Activated T-helper 1 cell treated with Interleukin-2 at 50 U/mL for 16 hours (primary cell): ENCODE data around the gene SALL3.

Experiments used
- DNase-seq: peaks from one replicate; pipeline ENCODE4 v3.0.0-alpha.2; 2020; ENCODE audit warnings: low read depth

SALL3 gene

DNA sequence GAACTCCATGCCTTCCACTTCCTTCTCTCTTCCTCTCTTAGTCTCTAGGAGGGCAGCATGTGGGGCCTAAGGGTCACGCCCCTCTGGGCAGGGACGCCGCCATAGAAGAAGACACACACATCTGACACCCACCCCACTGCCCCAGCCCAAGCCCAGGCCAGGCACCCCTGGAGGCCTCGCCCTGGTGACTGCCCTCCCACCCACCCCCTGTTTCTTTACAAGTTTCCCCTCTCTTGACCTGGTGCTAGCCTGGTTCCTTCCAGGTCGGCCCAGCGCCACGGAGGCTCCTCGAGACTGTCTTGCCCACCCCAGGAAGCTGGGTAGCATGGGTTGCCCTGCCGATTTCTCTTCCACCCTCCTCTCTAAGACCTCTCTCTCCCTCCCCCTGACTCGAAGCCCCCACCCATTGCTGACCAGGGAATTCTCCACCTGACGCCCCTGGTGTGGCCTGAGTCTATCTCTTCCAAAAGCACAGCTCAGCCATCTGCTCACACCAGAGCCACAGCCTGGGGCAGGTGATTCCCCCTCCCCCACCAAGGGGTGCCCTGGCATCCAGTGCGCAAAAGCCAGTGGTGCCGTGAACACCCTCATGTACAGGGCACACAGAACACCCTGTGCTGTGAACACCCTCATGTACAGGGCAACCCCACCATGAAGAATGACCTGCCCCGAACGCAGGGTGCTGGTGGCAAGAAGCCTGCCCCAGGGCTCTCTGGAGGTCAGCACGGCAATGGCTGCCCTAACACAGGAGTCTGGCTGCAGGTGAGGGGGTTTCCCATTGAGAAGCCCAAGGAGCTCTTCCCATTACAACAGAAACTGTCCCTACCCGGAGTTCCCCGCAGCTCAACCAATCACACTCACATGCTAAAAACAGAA, 13.5 kb upstream of the SALL3 start:
- DNase-seq = no peak

DNA sequence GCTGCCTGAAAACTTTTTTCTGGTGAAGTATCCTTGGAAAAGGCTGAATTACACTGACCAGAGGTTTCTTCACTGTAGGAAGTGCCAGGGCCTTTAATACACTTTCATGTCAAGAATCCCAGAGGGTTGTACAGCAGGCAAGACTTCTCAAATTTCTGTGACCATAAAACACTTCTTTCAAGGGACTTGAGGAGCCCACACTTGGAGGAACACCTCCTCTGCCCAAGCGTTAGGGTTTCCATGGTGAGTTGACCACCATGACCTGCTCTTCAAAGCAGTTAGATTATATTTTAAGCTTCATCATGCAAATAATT, 12.9 kb upstream of the SALL3 start:
- no peak for DNase-seq

DNA sequence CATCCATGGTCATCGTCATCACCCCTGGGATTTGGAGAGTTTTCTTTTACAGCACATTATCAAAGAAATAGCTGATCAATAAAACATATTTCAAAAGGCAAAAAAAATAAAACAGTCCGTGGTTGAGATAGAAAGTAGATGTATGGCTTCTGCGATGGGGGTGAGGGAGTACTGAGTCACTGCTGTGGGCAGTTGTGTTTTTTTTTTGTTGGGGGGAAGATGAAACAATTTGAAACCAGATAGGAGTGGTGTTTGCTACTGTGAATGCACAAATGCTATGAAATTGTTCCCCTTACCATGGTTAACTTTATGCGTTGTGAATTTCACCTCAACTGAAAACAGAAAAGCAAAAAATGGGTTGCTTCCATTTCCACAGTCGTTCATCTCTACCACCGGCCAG, 11.9 kb upstream of the SALL3 start:
- DNase-seq = no peak

DNA sequence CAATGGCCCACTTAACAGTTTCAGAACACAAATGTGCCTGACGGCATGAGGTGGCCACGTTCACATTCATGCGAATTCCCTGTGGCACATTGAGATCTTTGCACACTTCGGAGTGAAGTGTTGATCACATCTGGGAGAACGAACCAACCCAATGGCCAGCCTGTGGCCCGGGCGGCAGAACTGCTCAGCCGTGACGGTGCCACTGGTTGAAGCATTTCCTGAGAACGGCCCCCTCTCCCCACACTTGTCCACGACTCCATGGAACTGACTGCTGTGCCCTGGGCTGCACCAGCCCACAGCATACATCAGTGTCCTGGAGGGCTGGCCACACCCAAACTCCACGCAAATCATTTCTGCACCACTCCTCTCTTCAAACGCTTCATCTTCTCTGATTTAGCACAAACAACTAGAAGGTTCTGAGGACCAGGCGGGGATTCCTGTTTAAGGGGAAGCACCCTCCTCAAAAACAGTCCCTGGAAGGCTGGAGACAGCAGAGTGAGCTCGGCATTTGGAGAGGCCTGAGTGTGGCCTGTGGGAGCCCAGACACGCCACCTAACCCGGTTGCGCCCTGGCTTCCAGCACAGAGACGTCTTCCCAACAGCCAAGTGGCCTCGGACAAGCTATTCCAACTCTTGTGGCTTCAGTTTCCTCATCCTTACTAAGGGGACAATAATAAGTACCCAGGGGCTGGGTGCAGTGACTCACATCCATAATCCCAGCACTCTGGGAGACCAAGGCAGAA, 9.9 kb upstream of the SALL3 start:
- no peak for DNase-seq

DNA sequence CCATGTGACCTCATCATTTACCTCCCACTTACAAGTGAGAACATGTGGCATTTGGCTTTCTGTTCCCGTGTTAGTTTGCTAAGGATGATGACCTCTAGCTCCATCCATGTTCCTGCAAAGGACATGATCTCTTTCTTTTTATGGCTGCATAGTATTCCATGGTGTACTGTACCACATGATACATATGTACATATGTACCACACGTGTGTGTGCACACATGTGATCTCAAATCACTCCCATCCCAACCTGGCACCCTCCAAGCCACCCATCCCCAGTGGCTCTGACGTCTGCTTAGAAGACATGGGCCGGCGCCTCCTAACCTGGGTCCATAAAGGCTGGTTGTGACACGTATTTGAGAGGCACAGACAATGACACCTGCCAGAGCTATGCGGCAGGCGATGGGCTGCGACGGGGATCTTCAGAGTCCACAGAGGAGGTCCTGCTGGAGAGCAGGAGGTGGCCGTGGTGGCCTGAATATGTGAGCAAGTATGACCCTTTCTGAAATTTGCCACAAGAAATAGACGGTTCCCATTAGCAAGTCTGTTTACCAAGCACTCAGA, 8.8 kb upstream of the SALL3 start:
- DNase-seq = no peak

DNA sequence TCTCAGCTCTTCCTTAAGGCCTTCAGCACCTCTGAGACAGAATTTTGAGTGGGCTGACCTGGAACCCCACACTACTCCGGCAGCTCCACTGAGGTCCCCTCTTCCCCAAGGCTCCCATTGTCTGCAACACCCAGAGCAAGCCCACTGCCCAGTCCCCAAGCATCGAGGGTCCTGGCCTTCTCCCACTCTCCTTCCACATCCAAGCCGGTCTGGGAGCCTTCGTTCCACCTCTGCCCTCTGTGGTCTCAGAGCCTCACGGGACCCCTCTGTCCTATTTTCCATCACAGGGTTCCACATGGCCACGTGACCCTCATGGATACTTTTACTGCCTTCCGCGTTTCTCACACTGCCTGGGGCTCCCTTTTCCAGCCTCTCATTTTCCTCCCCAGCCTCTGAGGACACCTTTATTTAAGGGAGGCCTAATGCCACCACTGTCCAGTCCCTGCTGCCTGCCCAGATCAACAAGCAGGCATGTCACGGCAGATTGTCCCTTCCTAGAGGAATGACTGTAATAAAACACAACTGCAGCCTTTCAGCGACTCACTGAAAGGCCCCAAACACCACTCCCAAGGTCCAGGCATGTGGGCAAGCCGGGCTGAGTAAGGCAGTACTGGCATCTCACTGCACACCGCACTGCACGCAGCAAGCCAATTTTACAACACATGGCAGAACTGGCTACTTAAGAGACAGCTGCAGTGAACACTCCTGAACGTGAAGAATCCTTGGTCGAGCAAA, 7.9 kb upstream of the SALL3 start:
- DNase-seq = no peak

DNA sequence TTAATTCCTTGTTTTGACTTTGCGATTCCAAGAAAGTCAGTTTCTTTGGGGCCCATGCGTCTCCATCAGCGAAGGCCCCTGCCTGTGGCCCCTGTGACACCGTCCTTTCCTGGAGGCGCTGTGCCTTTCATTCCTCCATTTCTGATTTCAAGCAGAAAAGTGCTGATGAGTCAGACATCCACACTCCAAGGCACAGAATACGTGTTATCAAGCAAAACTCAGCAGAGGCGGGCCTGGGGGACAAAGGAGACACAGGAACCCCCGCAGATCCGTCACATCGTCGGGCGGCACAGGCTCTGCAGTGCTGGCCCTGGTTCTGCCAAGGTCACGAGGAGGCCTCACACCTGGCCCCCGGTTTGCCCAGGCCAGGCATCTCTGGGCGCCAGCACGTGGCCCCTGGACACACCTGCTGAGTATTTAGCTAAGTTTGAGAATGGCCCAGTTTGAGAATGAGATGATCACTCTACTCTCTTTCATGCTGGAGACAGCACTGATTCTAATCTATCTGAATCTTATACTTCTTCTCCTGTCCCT, 7.2 kb upstream of the SALL3 start:
- no peak for DNase-seq

DNA sequence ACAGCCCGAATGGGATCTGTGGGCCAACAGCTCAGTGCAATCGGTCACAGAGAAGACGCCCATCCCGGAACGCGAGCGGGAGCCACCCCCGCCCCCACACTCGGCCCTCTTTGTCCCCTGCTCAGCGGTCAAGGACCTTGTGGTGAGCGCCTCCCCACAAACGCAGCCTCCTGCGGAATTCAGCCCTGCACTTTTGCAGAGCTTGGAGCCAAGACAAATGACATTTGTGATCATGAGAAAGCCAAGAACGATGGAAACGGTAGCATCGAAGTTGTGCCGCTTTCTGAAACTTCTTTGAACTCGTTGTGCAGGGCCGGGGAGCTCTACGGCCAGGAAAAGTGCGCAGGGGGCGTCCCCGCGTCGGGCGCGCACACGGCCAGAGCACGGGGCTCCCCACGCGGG, 6.7 kb upstream of the SALL3 start:
- DNase-seq = no peak

DNA sequence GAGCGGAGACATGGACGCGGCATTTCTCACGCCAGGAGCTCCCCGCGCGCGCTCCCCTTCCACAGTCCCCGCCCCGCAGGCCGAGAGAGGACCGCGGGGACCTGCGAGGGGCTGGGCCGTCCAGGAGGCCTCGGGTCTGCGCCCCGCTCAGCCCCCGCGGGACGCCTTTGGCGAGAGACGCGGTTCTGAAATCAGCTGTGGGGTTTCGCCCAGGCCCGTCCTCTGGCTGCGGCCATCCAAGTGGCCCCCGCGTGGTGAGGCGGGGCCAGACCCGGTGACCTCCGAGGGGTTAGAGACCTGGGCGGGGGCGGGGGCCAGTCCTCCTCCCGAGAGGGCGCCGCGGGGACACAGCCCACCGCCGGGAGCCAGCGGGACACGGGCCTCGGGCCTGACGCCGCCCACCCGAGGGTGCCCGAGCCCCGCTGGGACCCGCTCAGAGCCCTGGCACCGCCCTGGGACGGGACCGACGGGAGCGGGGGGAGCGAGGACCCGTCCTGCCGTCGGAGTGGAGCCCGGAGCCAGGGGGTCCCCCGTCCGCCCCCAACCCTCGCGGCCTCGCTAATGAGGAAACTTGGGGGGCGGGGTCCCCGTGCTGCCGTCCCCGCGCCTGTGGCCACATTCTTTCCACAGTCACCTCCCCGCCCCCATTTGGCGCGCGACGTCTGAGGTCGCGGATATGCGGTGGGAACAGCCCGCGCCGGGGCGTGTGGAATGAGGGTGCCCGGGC, 6.1 kb upstream of the SALL3 start:
- DNase-seq = no peak

DNA sequence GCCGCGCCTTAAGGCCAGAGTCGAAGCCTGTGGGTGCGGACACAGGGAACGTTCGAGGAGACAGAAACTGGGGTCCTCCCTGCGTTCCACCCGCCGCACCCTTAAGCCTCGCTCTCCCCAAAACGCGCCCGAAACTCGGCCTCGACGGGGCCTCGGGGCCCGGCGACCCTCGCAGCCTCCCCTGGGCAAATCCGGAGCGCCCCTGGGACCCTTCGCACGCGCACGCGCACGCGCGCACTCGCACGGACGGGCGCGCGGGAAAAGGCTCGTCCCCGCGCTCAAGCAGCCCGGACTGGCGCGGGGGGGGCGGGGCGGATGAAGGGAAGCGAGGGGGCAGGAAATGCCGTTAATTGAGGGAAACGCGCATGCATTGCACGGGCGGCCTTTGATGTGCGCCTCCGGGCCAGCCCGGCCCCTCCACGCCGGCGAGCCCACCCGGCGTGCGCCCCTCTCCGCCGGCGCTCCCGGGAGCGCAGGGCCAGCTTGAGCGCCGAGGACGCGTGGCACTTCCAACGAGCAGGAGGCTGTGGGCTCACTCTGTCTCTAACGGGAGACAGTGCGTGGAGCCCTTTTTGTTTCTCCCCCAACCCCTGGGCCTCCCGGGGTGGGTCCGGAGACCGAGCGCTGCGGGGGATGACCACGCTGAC, 5.4 kb upstream of the SALL3 start:
- DNase-seq = no peak

DNA sequence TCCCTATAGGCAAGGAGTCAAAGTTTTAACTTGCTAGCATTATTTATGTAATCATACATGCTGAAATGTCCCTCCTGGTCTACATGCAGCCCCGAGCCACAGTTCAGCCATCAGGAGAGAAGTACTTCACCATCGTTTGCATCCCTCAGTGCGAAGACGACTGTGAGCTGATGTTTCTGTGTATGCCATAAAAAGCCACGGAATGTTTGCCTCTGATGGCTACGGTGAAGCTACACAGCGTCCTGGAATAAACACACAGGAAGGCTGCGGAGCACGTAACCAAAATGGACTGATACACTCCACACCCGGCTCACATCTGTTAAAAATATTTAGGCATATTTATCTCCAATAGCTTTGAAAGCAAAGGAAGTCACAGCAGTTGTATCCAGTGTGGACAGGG, 4.3 kb upstream of the SALL3 start:
- no peak for DNase-seq

DNA sequence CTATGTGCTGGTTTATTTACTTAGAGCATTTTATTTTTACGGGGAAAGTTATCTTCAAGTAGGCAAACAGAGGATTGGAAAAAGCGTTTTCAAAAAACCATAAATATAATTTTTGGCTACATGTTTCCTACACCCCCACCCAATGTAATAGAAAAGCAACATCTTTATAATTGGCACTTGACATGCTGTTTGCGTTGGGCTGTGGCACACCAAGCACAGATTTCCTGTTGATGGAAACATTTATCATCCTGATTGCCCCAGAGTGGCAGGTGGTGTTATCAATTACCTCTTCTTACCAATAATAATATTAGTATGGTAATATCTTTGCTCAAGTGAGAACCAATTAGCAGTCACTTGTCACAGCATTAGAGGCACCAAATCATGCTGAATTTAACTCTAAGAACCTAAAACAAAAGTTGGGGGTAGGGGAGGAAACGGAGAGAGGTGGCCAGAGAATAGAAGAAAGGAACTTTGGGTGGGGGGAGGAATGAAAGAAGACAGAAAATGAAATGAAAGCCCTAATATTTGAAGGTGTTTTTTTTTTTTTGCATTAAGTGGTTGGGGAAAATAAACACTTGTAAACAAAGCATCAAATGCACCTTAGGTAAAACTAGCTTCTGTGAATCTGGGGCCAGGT, 3.8 kb upstream of the SALL3 start:
- DNase-seq = no peak

DNA sequence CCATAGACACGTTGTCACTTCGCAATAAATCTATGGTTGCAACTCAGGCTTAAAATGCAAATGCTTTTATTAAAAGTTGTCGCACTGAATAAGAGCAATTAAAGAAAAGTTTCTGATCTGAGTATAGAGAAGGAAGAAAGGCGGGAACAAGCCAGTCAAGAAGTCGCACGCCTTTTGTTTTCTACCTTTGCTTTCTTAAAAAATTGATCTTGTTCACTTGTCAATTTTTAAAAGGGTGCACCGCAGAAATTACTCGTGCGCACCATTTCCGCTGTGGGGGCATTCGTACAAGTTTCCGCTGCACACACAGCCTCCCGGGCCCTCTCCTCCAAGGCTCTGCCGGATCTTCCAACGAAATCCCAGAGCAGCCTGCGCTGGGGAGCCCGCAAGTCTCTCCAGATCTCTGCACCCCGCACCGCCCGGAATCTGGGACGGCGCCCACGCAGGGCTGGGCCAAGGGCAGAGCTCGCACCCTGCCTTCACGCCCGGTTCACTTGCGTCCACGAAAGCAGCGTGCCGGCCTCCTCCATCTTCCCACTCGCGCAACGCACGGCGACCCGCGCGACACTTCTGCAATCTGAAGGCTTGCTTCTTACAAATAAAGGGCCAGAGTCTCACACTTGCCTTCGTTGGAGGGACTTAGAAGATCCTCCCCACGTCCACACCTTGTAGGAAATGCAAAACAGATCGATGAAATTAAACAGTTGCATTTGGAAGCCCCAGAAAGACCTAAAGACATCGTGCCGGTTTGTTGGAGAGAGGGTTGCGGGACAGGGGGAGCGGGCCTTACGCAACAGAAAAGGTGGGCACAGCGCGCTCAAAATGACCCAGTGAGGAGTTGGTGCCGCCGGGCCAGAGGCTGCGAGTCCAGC, 2.6 kb upstream of the SALL3 start:
- no peak for DNase-seq

DNA sequence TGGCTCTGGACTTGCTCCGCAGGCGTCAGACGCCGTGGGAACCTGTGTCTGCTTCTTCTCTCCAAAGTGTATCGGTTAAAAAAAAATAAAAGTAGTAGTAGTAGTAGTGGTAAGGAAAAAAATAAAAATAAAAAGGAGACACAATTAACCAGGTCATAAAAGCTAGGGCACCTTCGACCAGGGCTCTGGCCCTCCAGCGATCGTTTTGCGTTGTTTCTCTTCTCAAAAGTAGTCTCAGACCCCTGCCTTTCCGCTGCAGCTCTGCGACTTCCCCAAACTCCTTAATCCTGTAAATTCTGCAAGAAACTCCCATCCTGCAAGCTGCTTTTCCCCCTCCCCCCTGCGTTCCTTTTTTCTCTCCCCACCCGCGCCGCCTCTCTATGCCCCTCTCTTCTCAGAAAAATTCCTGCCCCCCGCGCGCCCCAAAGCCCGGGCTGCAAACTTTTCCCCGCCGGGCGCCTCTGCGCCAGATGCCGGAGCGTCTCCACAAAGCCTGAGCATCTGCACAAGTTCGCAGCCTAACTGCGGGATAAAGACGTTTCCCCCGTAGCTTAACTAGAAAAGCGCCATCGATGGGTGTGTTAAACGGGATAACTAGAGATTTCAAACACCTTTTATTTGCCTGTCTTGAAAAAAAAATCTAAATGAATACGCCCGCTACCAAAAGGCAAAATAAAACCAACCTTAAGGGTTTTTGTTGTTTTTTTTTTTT, 1.8 kb upstream of the SALL3 start:
- DNase-seq = no peak

DNA sequence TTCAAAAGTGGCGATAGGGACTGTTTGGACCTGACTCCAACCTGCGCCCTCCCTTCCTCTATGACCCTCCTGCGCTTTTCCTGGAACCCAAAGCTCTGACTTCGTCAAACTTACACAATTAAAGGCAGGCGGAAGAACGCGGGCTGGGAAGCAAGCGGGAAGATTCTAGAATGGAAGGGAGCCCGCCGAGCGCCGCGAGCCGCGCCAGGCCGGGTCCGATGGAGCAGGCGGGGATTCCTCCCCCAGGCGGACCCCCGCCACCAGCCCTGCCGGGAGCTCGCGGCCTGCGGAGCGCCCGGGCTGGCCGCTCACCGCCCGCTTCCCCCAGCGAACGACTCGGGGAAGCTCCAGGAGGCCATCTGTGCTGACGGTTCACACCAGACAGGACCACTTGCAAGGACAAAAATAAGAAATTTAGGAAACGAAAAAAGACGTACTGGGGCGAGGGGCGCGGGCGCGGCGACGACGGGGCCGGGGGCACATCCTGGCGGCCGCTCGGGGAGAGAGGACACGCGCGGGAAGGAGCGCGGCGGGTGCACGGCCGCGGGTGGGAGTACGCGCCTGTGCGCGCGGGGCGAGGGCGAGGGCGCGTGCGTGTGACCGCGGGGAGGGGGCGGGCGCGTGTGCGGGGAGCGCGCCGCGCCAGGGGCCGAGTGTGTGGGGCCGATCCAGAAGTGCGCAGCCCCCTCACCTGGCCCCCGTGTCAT, 1.1 kb upstream of the SALL3 start:
- DNase-seq = no peak

DNA sequence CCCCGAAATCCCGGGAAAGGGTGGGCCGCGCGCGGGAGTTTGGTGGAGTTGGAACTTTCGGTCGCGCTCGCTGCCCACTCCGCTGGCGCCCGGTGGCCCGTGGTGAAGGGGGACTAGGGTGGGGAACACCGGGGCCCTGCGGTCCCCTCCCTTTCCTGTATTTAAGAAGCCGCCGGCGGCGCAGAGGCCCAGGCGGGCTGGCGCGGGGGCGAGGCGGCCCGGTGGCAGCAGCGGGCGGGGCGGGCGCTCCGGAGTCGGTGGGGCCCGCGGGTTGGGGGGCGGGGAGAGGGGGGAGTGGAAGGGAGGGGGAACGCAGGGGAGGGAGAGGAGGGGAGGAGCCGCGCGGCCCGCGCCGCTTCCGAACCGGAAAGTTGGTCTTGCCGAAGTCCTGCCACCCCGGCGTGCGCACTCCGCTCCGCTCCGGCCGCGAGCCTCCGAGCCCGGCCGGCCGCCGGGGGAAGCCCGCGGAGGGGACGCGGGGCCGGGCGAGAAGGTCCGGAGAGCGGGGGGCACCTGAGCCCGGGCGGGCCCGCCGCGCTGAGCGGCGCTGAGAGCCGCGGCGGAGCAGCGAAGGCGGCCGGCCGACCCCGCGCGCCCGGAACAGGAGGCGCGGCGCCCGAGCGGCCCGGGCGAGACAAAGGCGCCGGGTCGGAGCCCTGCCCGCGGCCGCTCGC, 425 bp upstream of the SALL3 start:
- no peak for DNase-seq

DNA sequence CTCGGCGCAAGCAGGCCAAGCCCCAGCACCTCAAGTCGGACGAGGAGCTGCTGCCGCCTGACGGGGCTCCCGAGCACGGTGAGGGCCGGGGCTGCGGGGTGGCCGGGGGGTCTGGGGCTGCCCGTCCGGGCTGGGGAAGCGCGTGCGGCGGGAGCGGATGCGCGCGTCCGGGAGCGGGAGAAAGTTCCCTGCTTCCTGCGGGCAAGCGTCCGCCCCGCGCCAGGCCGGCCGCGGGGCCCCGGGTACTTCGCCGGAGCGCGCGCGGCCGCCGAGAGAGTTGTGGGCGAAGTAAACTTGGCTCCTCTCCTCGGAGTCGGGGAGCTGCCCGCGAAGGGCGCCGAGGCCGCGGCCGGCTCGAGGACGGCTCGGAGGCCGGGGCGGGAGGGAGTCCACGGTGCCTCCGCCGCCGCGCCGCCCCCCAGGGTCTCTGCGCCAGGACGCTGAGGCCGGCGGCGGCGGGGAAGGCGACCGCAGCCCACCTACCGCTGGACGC, 707 bp downstream of the SALL3 start:
- DNase-seq = no peak
